Measurements from ENCODE around the gene SDK2. TPM values are rescaled to one million over a fixed set of nuclear protein-coding genes. Genes with fewer than 3 reads are reported as not detected.

Gene SDK2
- total and polyA plus RNA-seq, 2 donors from 2014 or later = 0.37 to 2.4 TPM

GRCh38 chr17:73289549-73290254 is 354.5 kb downstream of the SDK2 start:
- H3K36me3 ChIP-seq (ENCODE audit: control insufficient read depth in 2 of 3, insufficient read depth in 3 of 3, low read length in 3 of 3) = peaks cover 0 to 5% (median 0%) of the 10 kb centered on the region in 3 donors
- no peak overlapping the region for H3K4me3 ChIP-seq (ENCODE audit: low read length in 3 of 3)
- intact Hi-C loops (cut with DNase I) = no loop called here
- DNase-seq (no peak), FAIRE-seq (no peak)
- no peaks in the 10 kb centered on the region for H3K27me3 ChIP-seq (ENCODE audit: control insufficient read depth, insufficient read depth, low read length)
- peaks cover 0 to 52% (median 44%) of the 10 kb centered on the region in 3 donors for H3K4me1 ChIP-seq (ENCODE audit: control insufficient read depth in 2 of 3, insufficient read depth in 2 of 3, low read depth in 1 of 3, low read length in 3 of 3)
- H3K9ac ChIP-seq (ENCODE audit: low read length in 3 of 3) = peak overlapping the region in 1 of 3 donors; percentile 0
- H3K27ac ChIP-seq (ENCODE audit: low read depth in 2 of 2, low read length in 2 of 2) = peak overlapping the region in 1 of 2 donors; percentile 40
- H3K9me3 ChIP-seq (ENCODE audit: control insufficient read depth in 2 of 3, insufficient read depth in 1 of 3, low read length in 3 of 3) = no peaks in the 10 kb centered on the region
- no peak for TF ChIP-seq CTCF (IDR thresholded peaks at IDR 0.05; ENCODE audit: borderline replicate concordance, extremely low read depth, insufficient read depth)

- FAIRE-seq = no peak
These were observed 355.5 kb downstream of the SDK2 start for GRCh38 chr17:73288534-73289302.

GRCh38 chr17:73286863-73287296 is 357.4 kb downstream of the SDK2 start:
- FAIRE-seq = no peak
- Histone ChIP-seq H3K9ac (ENCODE audit: low read length in 3 of 3) (no peak overlapping the region), H3K4me1 (ENCODE audit: control insufficient read depth in 2 of 3, insufficient read depth in 2 of 3, low read depth in 1 of 3, low read length in 3 of 3) (peaks cover 0 to 35% (median 30%) of the 10 kb centered on the region in 3 donors)

More at GRCh38 chr17:73288534-73289302, 355.5 kb downstream of the SDK2 start:
- DNase-seq = peak in 1 of 5 donors; percentile 42
- Histone ChIP-seq H3K27ac (ENCODE audit: low read depth in 2 of 2, low read length in 2 of 2) (peak overlapping the region; percentile 9 to 60), H3K9me3 (ENCODE audit: control insufficient read depth in 2 of 3, insufficient read depth in 1 of 3, low read length in 3 of 3) (no peaks in the 10 kb centered on the region), H3K36me3 (ENCODE audit: control insufficient read depth in 2 of 3, insufficient read depth in 3 of 3, low read length in 3 of 3) (peaks cover 0 to 5% (median 0%) of the 10 kb centered on the region in 3 donors), H3K27me3 (ENCODE audit: control insufficient read depth, insufficient read depth, low read length) (no peaks in the 10 kb centered on the region), H3K4me3 (ENCODE audit: low read length in 3 of 3) (no peak overlapping the region), H3K4me1 (ENCODE audit: control insufficient read depth in 2 of 3, insufficient read depth in 2 of 3, low read depth in 1 of 3, low read length in 3 of 3) (peaks cover 0 to 49% (median 44%) of the 10 kb centered on the region in 3 donors), H3K9ac (ENCODE audit: low read length in 3 of 3) (no peak overlapping the region)
- intact Hi-C loops (cut with DNase I) = no loop called here
- TF ChIP-seq CTCF (IDR thresholded peaks at IDR 0.05; ENCODE audit: borderline replicate concordance, extremely low read depth, insufficient read depth) = no peak

More at GRCh38 chr17:73286863-73287296, 357.4 kb downstream of the SDK2 start:
- DNase-seq = no peak
- Histone ChIP-seq H3K4me3 (ENCODE audit: low read length in 3 of 3) (no peak overlapping the region), H3K9me3 (ENCODE audit: control insufficient read depth in 2 of 3, insufficient read depth in 1 of 3, low read length in 3 of 3) (no peaks in the 10 kb centered on the region), H3K27ac (ENCODE audit: low read depth in 2 of 2, low read length in 2 of 2) (no peak overlapping the region), H3K36me3 (ENCODE audit: control insufficient read depth in 2 of 3, insufficient read depth in 3 of 3, low read length in 3 of 3) (peaks cover 0 to 5% (median 0%) of the 10 kb centered on the region in 3 donors), H3K27me3 (ENCODE audit: control insufficient read depth, insufficient read depth, low read length) (no peaks in the 10 kb centered on the region)
- intact Hi-C loops (cut with DNase I) = no loop called here
- TF ChIP-seq CTCF (IDR thresholded peaks at IDR 0.05; ENCODE audit: borderline replicate concordance, extremely low read depth, insufficient read depth) = no peak

Data from kidney (tissue), 14 donors.